ENCODE data around the gene HS1BP3. TPM values are rescaled to one million over a fixed set of nuclear protein-coding genes. Genes with fewer than 3 reads are reported as not detected.

HS1BP3 gene
- total and polyA plus RNA-seq, 5 experiments from 2014 or later, result 11.0 to 15.5 (median 15.4) TPM

DNA sequence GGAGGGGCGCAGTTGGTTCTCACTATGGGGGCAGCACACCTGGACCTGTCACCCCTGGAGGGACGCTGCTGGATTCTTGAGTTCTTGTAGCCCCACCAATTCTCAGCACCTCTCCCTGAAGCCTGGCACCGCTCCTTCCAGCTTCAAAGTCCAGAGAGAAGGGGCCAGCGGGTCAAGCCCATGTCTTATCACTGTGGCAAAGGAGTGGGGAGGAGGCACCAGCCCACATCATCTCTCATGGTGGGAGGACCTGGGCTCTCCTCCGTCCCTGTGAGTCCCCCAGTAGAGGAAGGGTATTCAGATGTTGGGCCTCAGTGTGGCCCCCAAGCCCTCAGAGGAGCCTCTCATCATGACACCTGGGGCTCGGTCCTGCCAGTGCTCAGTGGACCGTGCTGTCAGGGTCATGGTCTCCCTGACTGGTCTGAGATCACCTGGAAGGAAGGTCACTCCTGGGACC, 67.4 kb downstream of the HS1BP3 start:
- Mint-ChIP-seq H3K36me3 (no peaks in the 10 kb centered on the region), H3K27ac (no peak overlapping the region), H3K4me1 (no peaks in the 10 kb centered on the region), H3K9me3 (peaks cover 0 to 14% (median 0%) of the 10 kb centered on the region in 9 donors), H3K27me3 (peaks cover 0 to 3% (median 0%) of the 10 kb centered on the region in 5 donors), H3K4me3 (no peak overlapping the region)
- DNase-seq (no peak), ATAC-seq (no peak)
- POLR2A ChIA-PET, result no interaction called here

DNA sequence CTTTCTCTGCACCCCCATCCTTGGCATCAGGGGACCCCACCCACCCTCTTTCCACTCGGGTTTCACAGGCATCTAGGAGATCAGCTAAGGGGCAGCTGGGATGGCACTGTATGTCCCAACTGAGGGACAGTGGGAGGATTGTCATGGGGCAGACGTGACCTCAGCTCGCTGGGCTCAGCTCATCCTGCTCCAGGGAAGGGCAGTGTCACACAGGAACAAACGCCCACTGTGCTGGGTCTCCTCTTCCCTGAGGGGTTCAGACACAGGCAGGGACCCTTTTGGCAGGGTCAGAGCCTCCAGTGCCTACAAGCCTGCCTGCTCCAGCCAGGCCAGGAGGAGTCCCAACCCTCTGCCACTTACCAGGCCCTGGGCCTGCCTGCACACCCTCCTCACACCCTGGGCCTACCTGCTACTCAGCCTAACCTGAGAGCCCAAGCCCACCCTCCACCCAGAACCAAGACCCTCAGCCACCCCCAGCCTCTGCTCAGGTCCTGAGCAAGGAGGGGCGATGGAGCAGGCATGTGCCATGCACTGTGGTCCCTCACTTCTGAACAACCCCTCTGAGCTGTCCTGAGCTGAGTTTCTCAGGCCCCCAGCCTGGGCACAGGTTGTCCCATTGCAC, 68.2 kb downstream of the HS1BP3 start:
- no peak for DNase-seq
- POLR2A ChIA-PET, result no interaction called here
- H3K4me1 Mint-ChIP-seq, result no peaks in the 10 kb centered on the region
- peaks cover 0 to 3% (median 0%) of the 10 kb centered on the region in 5 donors for H3K27me3 Mint-ChIP-seq
- ATAC-seq, result no peak
- no peaks in the 10 kb centered on the region for H3K36me3 Mint-ChIP-seq
- H3K9me3 Mint-ChIP-seq, result peaks cover 0 to 14% (median 0%) of the 10 kb centered on the region in 9 donors
- peak overlapping the region in 1 of 10 donors; percentile 24 for H3K27ac Mint-ChIP-seq
- H3K4me3 Mint-ChIP-seq, result no peak overlapping the region

DNA sequence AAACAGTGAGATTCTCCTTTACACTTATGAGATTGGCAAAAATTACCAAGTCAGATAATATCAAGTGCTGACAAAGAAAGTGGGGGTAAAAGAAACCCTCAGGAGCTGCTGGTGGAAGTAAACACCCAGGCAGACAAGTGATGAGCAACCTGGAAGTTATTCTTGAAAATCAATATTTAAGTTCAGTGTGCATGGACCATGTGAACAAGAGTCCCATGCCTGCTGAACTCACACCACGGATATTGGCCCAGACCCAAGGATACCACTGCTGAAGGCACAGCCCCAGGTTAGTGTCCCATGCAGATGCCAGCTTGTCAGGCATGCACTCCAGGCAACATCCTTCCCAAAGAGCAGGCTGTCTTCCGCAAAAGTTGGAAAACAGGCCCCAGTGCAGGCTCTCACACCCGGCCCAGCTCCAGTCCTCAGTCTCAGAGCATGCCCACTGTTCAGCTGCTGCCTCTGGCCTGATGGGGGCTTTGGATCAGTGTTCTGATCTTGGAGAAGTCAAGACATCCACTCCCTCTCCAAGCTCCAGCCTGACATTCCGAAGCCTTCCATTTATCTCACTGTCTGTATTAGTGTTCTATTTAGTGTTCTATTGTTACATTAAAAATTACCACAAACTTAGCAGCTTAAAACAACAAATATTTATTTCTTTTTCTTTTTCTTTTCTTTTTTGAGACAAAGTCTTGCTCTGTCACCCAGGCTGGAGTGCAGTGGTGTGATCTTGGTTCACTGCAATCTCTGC, 70.0 kb downstream of the HS1BP3 start:
- H3K36me3 Mint-ChIP-seq, result peaks cover 0 to 3% (median 0%) of the 10 kb centered on the region in 3 donors
- H3K4me1 Mint-ChIP-seq, result peaks cover 9 to 16% (median 12%) of the 10 kb centered on the region in 4 donors
- H3K27ac Mint-ChIP-seq, result no peak overlapping the region
- POLR2A ChIA-PET, result no interaction called here
- H3K9me3 Mint-ChIP-seq, result peaks cover 0 to 14% (median 0%) of the 10 kb centered on the region in 9 donors
- ATAC-seq (no peak), DNase-seq (no peak)
- peaks cover 0 to 3% (median 0%) of the 10 kb centered on the region in 5 donors for H3K27me3 Mint-ChIP-seq
- no peak overlapping the region for H3K4me3 Mint-ChIP-seq

DNA sequence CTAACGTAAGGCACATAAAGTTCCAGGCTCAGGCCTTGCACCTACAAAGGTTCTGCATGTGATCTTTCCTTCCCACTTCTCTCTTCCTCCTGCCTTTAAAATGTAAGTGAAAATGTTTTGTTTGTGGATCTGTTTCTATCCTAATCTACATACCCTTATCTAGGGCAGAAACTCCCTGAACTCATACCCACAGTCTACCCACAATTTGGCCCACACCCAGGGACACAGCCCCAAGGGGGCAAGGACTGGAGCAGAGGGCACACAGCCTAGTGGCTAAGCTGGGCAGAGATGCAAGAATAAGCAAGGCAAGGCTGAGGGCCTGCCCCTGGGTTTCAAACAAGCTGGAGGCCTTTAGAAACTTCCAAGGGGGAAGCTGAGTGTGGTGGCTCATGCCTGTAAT, 71.0 kb downstream of the HS1BP3 start:
- H3K27me3 Mint-ChIP-seq, result peaks cover 0 to 2% (median 0%) of the 10 kb centered on the region in 5 donors
- H3K27ac Mint-ChIP-seq, result no peak overlapping the region
- ATAC-seq (no peak), DNase-seq (no peak)
- no peak overlapping the region for H3K4me3 Mint-ChIP-seq
- peaks cover 0 to 14% (median 0%) of the 10 kb centered on the region in 9 donors for H3K9me3 Mint-ChIP-seq
- H3K4me1 Mint-ChIP-seq, result peaks cover 9 to 16% (median 12%) of the 10 kb centered on the region in 4 donors
- POLR2A ChIA-PET, result no interaction called here
- H3K36me3 Mint-ChIP-seq, result peaks cover 0 to 3% (median 0%) of the 10 kb centered on the region in 3 donors

DNA sequence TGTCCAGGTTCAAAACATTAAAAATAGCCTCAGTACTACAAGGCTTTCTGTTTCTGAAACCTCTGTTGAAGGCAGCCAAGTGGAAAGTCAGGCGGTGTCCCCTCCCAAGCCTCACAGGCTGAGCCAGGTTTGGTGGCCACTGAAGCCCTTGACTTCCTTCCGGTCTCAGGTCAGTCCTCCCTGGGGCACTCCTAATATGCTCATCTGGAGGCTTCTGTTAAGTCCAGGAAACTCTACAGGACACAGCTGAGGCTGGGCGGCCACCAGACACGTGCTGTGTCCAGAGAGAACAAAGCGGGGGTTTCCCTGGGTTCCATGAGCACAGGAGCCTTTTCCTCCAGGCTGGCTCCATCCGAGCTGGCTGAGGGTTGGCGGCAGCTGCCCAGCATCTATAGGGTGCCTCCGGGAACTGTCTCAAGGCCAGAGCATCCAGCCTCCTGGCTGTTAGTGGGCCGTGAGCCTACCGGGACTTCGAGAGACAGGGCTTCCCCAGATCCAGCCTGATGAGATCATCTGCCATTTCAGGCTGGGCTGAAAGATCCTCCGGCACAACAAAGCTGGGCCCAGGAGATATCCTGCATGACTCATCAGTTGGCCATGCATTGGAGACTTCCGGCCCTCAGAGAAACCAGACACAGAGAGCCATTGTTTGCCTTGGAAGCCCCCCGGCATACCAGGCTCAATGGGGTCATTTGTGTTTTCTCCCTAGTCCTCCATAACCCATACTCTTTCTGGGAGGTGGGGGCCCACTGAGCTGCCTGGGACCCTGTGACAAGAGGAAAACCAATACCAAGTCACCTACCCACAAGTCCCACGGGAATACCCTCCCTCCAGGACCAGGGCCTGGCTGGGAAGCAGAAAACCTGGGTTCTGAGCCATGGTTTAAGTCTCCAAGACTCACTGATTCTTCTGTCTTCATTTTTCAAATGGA, 71.7 kb downstream of the HS1BP3 start:
- POLR2A ChIA-PET, result no interaction called here
- ATAC-seq (no peak), DNase-seq (no peak)
- peaks cover 0 to 3% (median 0%) of the 10 kb centered on the region in 3 donors for H3K36me3 Mint-ChIP-seq
- H3K4me3 Mint-ChIP-seq, result no peak overlapping the region
- no peak overlapping the region for H3K27ac Mint-ChIP-seq
- no peaks in the 10 kb centered on the region for H3K27me3 Mint-ChIP-seq
- H3K9me3 Mint-ChIP-seq, result peaks cover 0 to 14% (median 0%) of the 10 kb centered on the region in 9 donors
- peaks cover 9 to 16% (median 12%) of the 10 kb centered on the region in 4 donors for H3K4me1 Mint-ChIP-seq

DNA sequence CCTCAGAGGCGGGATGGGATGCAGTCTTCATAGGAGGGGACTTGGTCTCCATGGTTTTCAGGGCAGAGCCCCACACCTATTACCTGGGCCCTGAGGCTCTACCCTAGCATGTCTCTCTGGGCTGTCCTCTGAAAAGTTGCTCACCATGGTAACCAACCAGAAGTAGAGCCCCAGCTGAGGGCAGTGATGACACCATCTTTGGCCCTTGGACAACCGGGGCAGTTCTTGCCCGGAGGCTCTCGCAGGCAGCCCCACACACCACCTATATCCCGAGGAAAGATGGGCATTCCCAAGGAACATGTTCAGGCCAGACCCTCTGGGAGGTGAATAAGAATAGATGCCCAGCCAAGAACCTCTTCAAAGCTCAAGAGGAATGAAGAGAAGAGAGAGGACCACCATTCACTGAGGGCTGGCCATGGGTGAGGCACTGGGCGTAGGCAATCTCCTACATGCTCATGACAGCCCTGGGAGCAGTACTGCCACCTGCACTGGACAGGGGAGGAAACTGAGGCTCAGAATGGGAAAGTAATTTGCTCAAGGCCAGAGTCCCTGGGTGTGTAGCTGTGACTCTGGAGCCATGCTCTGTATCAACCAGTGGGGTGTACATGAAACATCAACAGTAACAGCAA, 72.5 kb downstream of the HS1BP3 start:
- Mint-ChIP-seq H3K4me3 (no peak overlapping the region), H3K4me1 (peaks cover 9 to 16% (median 12%) of the 10 kb centered on the region in 4 donors), H3K36me3 (peaks cover 0 to 3% (median 0%) of the 10 kb centered on the region in 3 donors), H3K27ac (peak overlapping the region in 2 of 10 donors; percentile 27 to 43), H3K9me3 (peaks cover 0 to 14% (median 0%) of the 10 kb centered on the region in 9 donors), H3K27me3 (no peaks in the 10 kb centered on the region)
- POLR2A ChIA-PET, result interaction anchor here (0.5 kb wide), 1 partner anchor 8 kb away, joined by 3 read pairs; no protein-coding TSS in a partner anchor
- DNase-seq (no peak), ATAC-seq (no peak)

DNA sequence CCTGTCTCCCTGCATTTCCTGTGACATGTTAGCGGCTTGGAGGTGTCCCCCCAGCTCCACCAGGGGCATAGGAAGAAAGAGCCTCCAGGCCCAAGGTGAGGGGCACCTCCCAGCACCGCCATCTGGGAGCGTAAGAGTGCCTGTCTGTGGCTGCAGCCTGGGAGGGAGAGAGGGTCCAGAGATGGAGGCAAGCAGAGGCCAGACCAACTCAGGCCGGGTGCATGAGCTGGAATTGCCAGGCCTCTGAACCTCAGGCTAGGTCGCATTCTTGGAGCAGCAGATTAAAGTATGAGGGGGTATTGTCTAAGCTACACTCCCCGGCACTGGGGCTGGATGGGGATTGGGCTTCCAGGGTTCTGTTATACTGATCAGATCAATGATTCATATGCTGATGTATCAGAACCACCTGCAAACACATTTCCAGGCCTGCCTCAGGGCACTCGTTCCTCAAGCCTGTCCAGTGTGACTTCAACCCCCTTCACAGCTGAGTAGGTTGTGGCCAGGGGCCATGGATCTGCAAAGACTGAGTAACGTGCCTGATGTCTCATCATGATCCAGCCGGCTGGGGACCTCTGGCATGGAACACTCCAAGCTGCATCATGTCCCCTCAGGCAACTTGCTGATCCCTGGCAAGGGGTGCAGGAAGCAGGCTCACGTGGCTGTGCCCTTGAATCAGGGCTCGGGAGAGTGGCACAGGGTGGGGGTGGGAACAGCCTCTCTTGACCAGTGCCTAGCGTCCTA, 73.2 kb downstream of the HS1BP3 start:
- Mint-ChIP-seq H3K4me1 (peaks cover 9 to 16% (median 12%) of the 10 kb centered on the region in 4 donors), H3K4me3 (no peak overlapping the region), H3K9me3 (peaks cover 0 to 14% (median 0%) of the 10 kb centered on the region in 9 donors), H3K27me3 (no peaks in the 10 kb centered on the region), H3K36me3 (peaks cover 0 to 3% (median 0%) of the 10 kb centered on the region in 3 donors), H3K27ac (peak overlapping the region in 5 of 10 donors; percentile 1 to 92 (median 60))
- DNase-seq, result no peak
- no peak for ATAC-seq
- POLR2A ChIA-PET, result interaction anchor here (0.5 to 0.6 kb wide), 2 partner anchors 9 to 131 kb away, joined by 3 read pairs; partner anchors contain the start of gene RHOB

DNA sequence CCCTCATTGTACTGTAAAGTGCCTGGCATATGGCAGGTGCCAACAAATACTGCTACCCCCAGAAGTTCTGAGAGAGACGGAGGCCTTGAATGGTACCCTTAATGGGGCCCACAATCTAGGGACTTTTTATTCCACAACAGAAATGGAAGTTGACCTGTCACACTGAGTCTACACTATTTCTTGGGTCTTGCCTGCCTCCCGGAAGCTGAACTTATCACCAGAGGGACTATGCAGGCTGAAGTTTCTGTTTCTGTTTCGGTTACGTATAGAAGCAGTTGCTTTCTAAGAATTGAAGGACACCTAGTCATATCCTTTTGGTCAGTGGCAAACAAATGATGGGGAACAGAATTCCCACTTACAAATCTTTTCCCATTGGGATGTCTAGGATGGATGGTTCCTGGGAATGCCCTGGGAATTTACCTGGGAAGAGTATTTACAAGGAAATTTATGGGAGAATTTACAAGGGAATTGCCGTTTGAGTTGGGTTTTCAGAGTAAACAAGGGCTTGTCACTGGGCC, 74.2 kb downstream of the HS1BP3 start:
- Mint-ChIP-seq H3K4me3 (peak overlapping the region; percentile 41 to 86 (median 76)), H3K36me3 (peaks cover 0 to 3% (median 0%) of the 10 kb centered on the region in 3 donors), H3K9me3 (peaks cover 0 to 12% (median 0%) of the 10 kb centered on the region in 9 donors), H3K4me1 (peaks cover 9 to 16% (median 12%) of the 10 kb centered on the region in 4 donors), H3K27ac (peak overlapping the region; percentile 81 to 94 (median 90)), H3K27me3 (no peaks in the 10 kb centered on the region)
- peak in 4 of 10 donors; percentile 12 to 42 (median 30) for DNase-seq
- peak; percentile 73 to 75 for ATAC-seq
- POLR2A ChIA-PET, result interaction anchor here (0.6 kb wide), 1 partner anchor 130 kb away, joined by 3 read pairs; the partner anchor contains the start of gene RHOB

DNA sequence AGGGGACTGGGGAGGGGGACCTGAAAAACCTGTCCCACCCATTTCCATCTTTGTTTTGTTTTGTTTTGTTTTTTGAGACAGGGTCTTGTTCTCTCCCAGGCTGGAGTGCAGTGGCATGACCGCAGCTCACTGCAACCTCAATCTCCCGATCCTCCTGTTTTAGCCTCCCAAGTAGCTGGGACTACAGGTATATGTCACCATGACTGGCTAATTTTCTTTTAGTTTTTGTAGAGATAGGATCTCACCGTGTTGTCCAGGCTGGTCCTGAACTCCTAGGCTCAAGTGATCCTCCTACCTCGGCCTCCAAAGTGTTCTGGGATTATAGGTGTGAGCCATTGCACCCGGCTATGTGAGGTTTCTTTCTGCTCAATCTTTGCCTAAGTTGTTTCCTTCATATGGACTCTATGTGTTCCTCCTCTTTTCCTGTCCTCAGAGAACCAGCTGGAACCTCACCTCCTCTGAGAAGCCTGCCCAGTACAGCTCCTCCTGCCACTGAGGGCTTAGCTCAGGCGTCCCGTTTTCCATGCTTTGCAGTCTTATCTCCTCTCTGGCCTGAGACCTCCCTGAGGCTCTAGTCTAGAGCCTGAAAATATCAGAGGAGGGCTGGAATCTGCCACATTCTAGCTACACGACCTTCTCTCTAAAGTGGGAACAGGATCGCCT, 74.8 kb downstream of the HS1BP3 start:
- POLR2A ChIA-PET, result no interaction called here
- Mint-ChIP-seq H3K9me3 (peaks cover 0 to 6% (median 0%) of the 10 kb centered on the region in 9 donors), H3K27ac (peak overlapping the region; percentile 81 to 94 (median 90)), H3K36me3 (peaks cover 0 to 3% (median 0%) of the 10 kb centered on the region in 3 donors), H3K27me3 (no peaks in the 10 kb centered on the region), H3K4me3 (peak overlapping the region; percentile 41 to 86 (median 76)), H3K4me1 (peaks cover 9 to 16% (median 12%) of the 10 kb centered on the region in 4 donors)
- ATAC-seq, result no peak
- DNase-seq, result no peak

DNA sequence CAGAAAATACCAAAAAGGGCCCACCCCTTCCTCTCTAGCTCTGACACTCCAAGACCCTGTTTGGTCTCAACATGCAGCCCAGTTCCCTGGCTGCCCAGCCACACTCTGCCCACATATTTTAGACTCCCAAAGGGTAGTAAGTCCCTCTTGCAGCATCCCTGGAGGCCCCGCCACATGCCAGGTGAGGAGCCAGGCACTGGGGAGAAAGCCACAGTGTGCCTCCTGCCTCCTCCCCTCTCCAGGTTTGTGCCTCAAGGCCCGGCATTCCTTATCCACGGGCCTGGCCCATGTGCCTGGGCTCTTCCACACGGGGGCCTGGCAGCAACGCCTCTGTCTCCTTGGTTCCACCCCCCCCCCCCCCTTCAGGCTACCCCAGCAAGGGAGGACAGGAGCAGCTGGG, 75.5 kb downstream of the HS1BP3 start:
- H3K27me3 Mint-ChIP-seq, result no peaks in the 10 kb centered on the region
- no peak overlapping the region for H3K4me3 Mint-ChIP-seq
- peak overlapping the region in 1 of 10 donors; percentile 43 for H3K27ac Mint-ChIP-seq
- H3K4me1 Mint-ChIP-seq, result peaks cover 9 to 16% (median 12%) of the 10 kb centered on the region in 4 donors
- no peak for DNase-seq
- no peak for ATAC-seq
- H3K36me3 Mint-ChIP-seq, result peaks cover 0 to 3% (median 0%) of the 10 kb centered on the region in 3 donors
- POLR2A ChIA-PET, result no interaction called here
- H3K9me3 Mint-ChIP-seq, result peaks cover 0 to 2% (median 0%) of the 10 kb centered on the region in 9 donors

Data from naive thymus-derived CD8-positive, alpha-beta T cell (primary cell).